Right renal pelvis (tissue), 4 donors: ENCODE data around the gene STARD4. TPM values are rescaled to one million over a fixed set of nuclear protein-coding genes. Genes with fewer than 3 reads are reported as not detected.
A peak's percentile ranks its signal among the peaks of the same experiment; 100 is the strongest.

Source experiments
- DNase-seq, 4 donors: peaks; one replicate each; pipeline ENCODE4 v3.0.0-alpha.2; 2013; ENCODE audit warnings: low read depth in 4 of 4, low spot score in 3 of 4, missing footprints in 1 of 4
- polyA plus RNA-seq, 4 donors: library from polyadenylated mRNA; unstranded; fragments of 120-200 nt; gene quantifications; one replicate each; pipeline ENCODE4 v1.2.1, GENCODE V29; 2013; ENCODE audit not compliant: insufficient read length in 4 of 4

The STARD4 gene
- polyA plus RNA-seq, 4 donors: 19.1 to 27.6 (median 25.3) TPM

DNA sequence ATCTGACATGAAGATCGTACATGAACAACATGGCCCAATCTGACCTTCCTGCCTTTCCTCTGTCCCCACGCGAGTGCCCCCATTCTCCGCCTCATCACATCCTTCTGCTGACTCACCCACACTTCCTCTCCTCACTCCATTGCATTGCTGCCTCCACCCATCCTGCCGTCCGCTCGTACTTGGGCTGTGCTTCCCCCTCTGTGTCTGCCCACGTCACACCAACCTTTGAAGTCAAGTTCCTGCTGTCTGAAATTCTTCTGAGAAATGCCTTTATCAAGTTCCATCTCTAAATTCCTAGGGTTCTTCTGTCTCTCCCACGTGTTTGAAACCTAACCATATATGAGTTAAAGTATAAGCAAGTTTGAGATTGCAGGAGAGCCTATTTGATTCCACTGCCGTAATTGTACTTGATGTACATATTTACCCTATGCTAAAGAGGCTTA, 18.0 kb upstream of the STARD4 start:
- DNase-seq: no peak

DNA sequence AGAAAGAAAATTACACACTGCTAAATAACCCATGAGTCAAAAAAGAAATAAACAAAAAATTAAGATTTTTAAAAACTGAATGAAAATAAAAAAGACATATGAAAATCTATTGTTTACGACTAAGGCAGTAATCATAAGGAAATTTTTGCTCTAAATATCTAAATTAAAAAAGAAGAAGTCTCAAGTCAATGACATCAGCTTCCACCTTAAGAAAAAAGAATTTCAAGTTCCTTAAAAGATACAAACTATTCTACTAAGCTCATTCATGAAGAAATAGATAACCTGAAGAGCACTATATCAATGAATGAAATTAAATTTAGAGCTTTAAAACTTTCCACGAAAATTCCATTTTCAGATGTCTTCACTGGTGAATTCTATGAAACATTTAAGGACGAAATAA, 15.7 kb upstream of the STARD4 start:
- DNase-seq: no peak

DNA sequence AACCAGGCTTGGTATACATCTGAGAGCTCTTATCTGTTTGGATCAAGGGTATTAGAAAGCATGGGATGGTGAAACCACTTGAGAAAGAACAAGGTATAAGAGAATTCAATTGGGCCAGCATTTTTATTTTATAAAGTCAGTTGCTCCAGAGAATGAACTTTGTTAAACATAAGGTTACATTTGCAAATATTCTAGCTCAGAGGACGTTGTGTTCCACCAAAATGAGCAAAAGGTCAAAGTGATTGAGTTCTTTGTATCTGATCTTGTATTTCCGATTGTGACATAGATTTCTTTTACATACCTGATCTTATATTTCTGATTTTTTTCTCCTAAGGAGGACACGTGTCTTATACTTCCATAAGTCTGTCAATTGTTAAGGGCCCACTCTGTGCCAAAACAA, 8.6 kb upstream of the STARD4 start:
- no peak for DNase-seq

DNA sequence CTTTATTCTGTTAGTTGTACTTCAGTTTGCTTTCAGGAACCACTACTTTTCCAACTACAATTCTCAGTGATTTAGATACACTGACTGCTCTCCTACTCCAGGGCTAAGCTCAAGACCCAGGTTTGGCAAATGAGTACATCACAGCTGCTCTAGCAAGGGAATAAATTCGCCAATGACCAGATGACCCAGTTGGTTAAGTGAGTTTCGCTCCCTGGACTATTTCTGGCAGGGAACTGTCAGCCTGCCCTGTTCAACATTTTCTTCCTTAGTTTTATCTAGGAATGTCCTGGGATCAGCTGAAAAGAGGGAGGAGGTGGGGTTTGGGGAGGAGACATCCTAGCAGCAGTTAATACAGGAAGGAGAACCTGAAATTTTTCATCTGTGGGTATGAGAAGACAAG, 6.4 kb upstream of the STARD4 start:
- DNase-seq: no peak

DNA sequence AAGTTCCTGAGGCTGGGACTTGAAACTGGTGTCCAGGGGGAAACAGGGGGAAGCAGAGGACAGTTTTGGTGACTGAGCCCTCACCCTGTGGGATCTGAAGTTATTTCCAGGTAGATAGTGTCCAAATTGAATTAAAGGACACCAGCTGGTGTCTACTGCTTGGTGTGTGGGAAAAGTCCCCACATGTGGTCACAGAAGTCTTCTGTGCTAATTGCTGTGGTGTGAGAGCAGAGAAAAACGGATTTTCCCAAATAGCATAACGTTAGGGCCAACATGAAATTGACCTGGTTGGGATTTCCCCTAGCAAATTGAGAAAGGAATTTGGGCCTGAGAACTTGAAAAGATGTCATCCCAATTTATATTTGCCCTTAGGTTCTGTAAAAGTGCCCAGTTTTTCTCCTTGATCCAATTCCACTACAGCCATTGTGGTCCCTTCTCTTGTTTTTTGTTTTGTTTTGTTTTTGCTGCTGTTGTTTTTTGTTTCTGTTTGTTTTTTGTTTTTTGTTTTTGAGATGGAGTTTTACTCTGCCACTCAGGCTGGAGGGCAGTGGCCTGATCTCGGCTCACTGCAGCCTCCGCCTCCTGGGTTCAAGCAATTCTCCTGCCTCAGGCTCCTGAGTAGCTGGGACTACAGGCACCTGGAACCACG, 5.6 kb upstream of the STARD4 start:
- no peak for DNase-seq

DNA sequence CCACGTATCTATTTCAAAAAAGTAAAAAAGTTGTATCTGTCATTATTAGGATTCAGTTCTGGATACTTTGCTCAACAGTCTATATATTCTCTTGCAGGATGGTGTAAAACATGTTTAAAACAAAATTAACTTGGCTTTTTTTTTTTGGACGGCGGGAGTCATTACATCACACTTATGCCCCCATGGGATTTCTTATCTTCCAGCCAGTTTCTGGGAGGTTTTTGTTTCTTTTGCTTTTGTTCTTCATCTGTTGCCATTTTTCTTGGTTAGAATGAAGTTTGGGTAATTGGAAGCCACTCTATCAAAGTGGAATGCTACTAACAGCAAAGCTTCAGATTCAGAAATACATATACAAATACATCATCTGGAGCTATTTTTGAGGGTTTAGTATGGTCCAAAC, 1.8 kb upstream of the STARD4 start:
- DNase-seq: no peak

GRCh38 chr5:111513131-111513520, 791 bp upstream of the STARD4 start:
- no peak for DNase-seq

GRCh38 chr5:111511831-111512374, 432 bp downstream of the STARD4 start:
- peak in 2 of 4 donors; percentile 20 to 28 for DNase-seq

DNA sequence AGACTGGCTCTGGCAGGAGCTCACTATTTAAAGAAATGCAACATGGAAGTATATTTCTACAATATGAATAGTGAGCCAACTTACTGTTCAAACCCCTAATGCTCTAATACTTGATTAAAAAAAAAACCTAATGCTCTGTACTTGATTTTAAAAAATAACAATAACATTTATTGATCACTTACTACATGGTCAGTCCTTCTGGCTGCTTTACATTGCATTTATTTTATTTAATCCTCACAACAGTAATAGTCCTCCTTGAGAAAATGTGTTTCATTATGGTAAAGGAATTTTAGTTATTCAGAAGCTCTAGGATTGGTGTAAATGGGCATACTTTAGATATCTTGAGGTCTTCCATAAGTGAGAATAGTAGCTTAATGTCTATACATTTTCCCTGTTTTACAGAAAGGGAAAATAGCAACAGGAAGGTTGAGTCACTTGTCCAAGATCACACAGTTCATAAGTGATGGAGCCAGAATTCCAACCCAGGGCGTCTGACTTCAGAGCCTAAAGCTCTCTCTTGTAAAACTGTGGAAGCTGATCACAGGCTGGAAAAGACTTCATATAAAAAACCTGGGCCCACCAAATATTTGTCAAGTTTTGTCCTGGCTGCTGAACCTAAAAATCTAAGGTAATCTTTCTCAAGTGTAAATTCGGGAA, 1.0 kb downstream of the STARD4 start:
- no peak for DNase-seq

- DNase-seq: no peak
Observed at GRCh38 chr5:111509119-111509518, 3.2 kb downstream of the STARD4 start.

DNA sequence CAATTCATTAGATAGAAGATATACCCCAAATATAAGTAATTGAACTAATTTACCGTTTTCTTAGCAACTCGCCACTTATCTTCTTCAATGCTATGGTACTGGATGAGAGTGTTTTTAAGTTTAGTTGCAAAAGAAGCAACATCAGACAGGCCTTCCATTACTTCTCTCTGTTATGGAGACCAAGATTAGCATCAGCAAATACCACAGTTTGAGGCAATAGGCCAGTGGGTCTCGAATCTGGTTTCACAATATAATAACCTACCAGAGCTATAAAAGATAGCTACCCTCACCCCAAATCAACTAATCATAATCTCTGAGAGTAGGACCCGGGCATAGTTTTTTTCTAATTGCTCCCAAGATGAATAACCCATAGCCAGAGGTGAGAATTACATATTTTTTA, 5.1 kb downstream of the STARD4 start:
- no peak for DNase-seq

- DNase-seq: peak in 2 of 4 donors; percentile 12 to 13
Observed at GRCh38 chr5:111505096-111505495, 7.2 kb downstream of the STARD4 start.

- DNase-seq: no peak
Observed at GRCh38 chr5:111502956-111503355, 9.4 kb downstream of the STARD4 start.

DNA sequence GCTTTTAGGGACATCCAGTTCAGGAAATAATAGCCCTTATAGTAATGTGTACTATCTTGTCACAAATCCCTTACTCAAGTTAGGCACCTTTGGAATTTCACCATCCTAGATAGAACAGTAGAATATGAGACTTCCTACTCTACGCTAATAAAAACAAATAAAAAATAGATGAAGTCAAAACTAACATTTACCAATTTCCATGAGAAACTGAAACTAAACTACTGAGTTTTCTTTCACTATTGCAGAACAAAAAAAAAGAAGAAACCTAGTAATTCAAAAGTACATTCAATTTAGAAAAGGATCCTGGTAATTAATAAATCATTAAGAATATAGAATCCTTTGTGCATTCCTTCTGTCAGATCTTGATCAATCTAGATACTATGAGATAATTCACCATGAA, 14.0 kb downstream of the STARD4 start:
- DNase-seq: no peak

- no peak for DNase-seq
Observed at GRCh38 chr5:111495159-111495558, 17.2 kb downstream of the STARD4 start.

DNA sequence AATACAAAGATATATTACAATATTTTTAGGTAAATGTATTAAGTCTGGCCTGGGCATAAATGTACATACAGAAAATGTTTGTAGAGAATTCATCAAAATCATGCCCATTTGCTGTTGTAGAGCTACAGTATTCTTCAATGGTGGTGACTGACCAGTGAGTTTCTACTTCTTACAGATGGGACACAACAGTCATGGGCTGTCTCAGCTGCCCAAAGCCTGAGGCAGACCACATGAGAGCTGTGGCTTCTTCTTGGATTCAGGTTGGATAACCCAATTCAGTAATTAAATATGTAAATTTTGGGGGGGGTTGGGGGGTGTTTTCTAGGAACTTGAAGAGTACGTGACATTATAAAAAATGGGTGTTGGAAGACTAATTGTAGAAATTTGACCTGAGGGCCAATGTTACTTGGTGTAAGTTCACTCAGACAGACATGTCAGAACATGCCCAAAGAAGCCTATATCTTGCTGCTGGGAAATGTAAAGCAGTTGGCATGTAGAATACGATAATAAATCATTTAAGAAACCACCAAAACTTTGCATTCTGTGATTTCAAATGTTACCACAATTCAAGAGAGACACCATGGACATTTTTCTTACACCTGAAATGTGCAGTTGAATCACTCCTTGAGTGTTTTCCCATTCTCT, 17.9 kb downstream of the STARD4 start:
- DNase-seq: no peak

GRCh38 chr5:111493031-111493430, 19.3 kb downstream of the STARD4 start:
- no peak for DNase-seq

GRCh38 chr5:111488353-111488752, 24.0 kb downstream of the STARD4 start:
- no peak for DNase-seq

DNA sequence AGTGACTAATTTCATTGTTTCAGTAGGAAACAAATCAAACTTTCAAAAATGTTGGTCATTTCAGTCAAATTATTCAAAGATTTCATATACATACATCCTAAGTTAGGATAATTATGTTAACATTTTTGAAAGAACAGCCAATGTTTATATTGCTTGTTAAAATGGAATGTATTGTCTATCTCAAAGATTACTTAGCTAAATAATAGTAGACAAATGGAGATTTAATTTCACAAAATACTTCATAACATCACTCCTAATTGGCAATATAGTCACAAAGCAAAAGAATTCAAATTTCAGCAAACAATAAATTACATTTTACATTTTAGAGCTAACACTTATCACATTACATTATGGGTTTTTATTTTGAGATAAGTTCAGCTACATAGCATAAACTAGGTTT, 25.4 kb downstream of the STARD4 start:
- DNase-seq: no peak

DNA sequence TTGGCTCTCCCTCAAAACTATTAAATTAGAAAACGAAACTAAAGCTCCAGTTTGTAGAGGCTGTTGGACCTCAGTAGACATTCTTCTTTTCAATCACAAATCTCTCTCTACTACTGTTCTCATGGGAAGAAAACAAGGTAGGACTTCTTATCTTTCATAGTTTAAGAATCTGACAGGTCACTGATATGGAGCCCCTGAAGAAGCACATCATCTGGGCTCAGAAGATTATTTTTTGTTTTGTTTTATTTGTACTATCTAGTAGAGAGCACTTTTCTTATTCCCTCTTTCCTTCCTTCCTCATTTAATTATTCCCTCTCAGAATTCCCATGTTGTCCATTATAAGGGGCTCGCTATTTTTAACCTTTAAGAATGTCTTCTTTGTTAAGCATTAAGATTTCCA, 26.3 kb downstream of the STARD4 start:
- no peak for DNase-seq

- DNase-seq: no peak
Observed at GRCh38 chr5:111480346-111480745, 32.0 kb downstream of the STARD4 start.

DNA sequence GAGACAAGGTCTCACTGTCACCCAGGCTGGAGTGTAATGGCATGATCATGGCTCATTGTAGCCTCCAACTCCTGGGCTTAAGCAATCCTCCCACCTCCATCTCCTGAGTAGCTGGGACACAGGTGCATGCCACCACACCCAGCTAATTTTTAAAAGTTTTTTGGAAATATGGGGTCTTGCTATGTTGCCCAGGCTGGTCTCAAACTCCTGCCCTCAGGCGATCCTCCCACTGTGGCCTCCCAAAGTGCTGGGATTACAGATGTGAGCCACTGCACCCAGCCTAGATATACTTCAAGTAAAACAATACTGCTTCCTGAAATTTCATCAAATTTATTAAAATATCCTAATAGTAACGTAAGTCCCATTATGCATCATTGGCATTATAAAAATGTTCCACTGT, 33.4 kb downstream of the STARD4 start:
- no peak for DNase-seq
